NCI-H1417 treated with DMSO at 0.1 percent for 48 hours (cell line): Measurements from ENCODE around the gene LRCH1.

Experiments
- DNase-seq: peaks from one replicate; lab custom pipeline; 2025; lab: John Stamatoyannopoulos, UW

Gene LRCH1

GRCh38 chr13:46799139-46799538 is 246.2 kb downstream of the LRCH1 start:
- DNase-seq = no peak

- no peak for DNase-seq
Observed at GRCh38 chr13:46801858-46802257, 248.9 kb downstream of the LRCH1 start.
